OCI-LY1 (cell line): ENCODE results near the gene A4GNT.

Experiments
- CTCF ChIP-seq: fragments of 200-600 bp; sonication (generic), shearing (Covaris generic); IDR thresholded peaks from 2 replicates; pipeline ENCODE4 v1.5.1; 2017; ENCODE audit warnings: mild to moderate bottlenecking, antibody characterized with exemption, low read length, moderate library complexity, mixed read lengths
- EZH2 ChIP-seq: fragments of 200-600 bp; sonication (generic), shearing (Covaris generic); IDR thresholded peaks from 2 replicates; pipeline ENCODE4 v1.8.0; 2017; ENCODE audit warnings: borderline replicate concordance, mixed run types, mild to moderate bottlenecking, antibody characterized with exemption, low read length, moderate library complexity, mixed read lengths

GRCh38 chr3:138135146-138135832 lies 3.1 kb upstream of the A4GNT start:
- TF ChIP-seq CTCF: no peak
- TF ChIP-seq EZH2: no peak
